Fibroblast of mammary gland (primary cell): Measurements from ENCODE around the gene ADK.

Source experiments
- DNase-seq: peaks from one replicate; pipeline ENCODE4 v3.0.0-alpha.2; 2010; ENCODE audit warnings: low read depth
- H3K4me3 ChIP-seq: 2 replicates; pipeline ENCODE4 v1.5.1; 2011; ENCODE audit warnings: low read depth, mild to moderate bottlenecking, low read length, moderate library complexity; ENCODE audit not compliant: control insufficient read depth
- CTCF ChIP-seq: conservative IDR thresholded peaks from 2 replicates; pipeline ENCODE4 v1.5.1; 2011; ENCODE audit warnings: low read depth, low read length, inconsistent platforms; ENCODE audit not compliant: control insufficient read depth, insufficient read depth

Gene ADK

DNA sequence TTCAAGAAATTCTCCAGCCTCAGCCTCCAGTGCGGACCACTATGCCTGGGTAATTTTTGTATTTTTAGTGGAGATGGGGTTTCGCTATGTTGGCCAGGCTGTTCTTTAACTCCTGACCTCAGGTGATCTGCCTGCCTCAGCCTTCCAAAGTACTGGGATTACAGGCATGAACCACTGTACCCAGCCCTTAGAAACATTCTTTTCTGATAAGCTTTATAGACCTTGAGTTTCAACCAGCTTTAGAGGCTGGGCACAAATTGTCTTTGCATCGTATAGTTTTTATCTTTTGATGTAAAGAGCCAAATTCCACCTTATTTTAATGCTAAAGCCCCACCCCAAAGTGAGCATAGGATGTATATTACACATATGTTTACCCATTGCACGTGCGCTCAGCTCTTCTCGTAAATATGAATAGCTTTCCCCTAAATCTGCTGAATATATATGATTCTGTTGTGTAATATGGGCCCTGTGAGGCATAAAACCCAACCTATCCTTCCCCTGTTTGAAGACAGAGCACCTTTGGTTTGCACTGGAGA is 124.8 kb downstream of the ADK start:
- H3K4me3 ChIP-seq, result no peak overlapping the region
- TF ChIP-seq CTCF, result no peak
- no peak for DNase-seq

GRCh38 chr10:74276416-74276815 is 125.4 kb downstream of the ADK start:
- no peak overlapping the region for H3K4me3 ChIP-seq
- TF ChIP-seq CTCF, result no peak
- no peak for DNase-seq

GRCh38 chr10:74282151-74282847 is 131.3 kb downstream of the ADK start:
- DNase-seq, result peak; percentile 85
- no peak overlapping the region for H3K4me3 ChIP-seq

DNA sequence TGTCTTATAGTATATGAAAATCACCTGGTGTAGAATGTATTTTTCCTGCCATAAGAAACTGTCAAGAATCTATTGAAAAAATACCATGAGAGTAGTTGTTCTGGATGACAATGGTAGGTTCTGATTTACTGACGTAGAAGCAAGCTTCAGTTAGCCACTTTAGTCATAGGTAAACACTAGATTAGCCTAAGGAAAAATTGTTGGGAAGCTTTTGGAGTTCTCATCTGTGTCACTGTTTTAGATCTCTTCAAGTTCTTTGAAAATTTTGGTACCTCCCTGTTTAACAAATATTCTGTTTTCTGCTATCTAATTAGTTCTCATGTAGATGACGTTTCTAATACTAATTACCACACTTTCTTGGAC is 131.8 kb downstream of the ADK start:
- DNase-seq, result peak; percentile 75
- no peak overlapping the region for H3K4me3 ChIP-seq
- TF ChIP-seq CTCF, result no peak

More at GRCh38 chr10:74282151-74282847, 131.3 kb downstream of the ADK start:
- TF ChIP-seq CTCF, result no peak

DNA sequence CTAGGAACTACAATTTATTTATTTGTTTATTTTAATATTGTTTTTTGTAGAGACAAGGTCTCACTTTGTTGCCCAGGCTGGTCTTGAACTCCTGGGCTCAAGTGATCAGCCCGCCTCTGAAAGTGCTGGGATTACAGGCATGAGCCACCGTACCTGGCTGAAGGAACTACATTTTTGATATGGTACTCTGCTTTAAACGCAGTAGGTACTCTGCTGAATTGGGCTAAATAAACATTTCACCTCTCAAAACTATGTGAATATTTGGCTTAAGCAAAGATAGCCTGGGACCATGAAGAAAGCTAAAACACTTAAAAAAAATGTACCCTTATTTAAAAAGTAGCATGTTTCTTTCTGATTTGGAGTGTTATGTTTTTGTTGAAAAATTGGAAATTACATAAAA is 138.2 kb downstream of the ADK start:
- no peak for TF ChIP-seq CTCF
- H3K4me3 ChIP-seq, result no peak overlapping the region
- no peak for DNase-seq

DNA sequence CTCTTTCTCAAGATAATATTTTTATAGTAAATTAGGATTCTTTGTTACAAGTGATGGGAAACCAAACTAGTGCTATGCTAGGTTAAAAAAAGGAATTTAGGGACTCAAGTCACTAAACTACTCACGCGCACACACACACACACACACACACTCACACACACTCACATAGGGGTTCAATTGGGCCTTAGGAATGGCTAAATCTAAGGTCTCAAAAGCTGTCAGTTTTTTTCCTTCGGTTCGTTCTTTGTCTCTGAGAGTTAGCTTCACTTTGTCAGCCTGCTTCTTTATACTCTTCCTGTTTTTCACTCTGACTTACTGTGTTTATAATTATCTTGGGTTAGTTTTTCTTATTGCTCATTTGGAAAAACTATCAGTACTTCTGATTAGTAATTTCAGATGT is 138.9 kb downstream of the ADK start:
- TF ChIP-seq CTCF, result no peak
- no peak overlapping the region for H3K4me3 ChIP-seq
- peak; percentile 31 for DNase-seq
